T-cell (primary cell): ENCODE data around the gene KIRREL1. TPM values are rescaled to one million over a fixed set of nuclear protein-coding genes. Genes with fewer than 3 reads are reported as not detected.

Experiments used
- ATAC-seq, 4 experiments: fragments of 200-7000 bp in 3 of 4; fragments of 150-1000 bp in 1 of 4; cut with Tn5 transposase; replicated peaks in 1 of 4; 1 replicate in 3 of 4; 2 replicates in 1 of 4; pipeline ENCODE4 v1.10.0; 2021; ENCODE audit warnings: moderate library complexity in 3 of 4, mild to moderate bottlenecking in 2 of 4, moderate number of reproducible peaks in 1 of 4
- CTCF ChIA-PET, 2 donors: fragments of 300-600 bp; sonication (Branson Sonifier 250); formaldehyde crosslinking; loops; one replicate each; lab custom pipeline; 2022; ENCODE audit warnings: antibody characterized with exemption in 2 of 2; lab: Charles Lee
- POLR2A ChIA-PET, 2 donors: fragments of 300-600 bp; sonication (Branson Sonifier 250); formaldehyde crosslinking; loops; one replicate each; lab custom pipeline; 2022; ENCODE audit warnings: antibody characterized with exemption in 2 of 2; lab: Charles Lee
- DNase-seq, 35 experiments: peaks; one replicate each; pipeline versions ENCODE4 v3.0.0 to v3.0.0-alpha.2; 2013 to 2023
- H3K27ac ChIP-seq: one replicate; pipeline ENCODE4 v1.5.1; 2013; ENCODE audit warnings: low read length
- H3K27me3 ChIP-seq, 2 experiments: replicated peaks in 1 of 2; 1 replicate in 1 of 2; 2 replicates in 1 of 2; pipeline versions ENCODE4 v1.6.1 to v1.7.0; 2013; ENCODE audit warnings: low read length in 1 of 2, mixed read lengths in 1 of 2; ENCODE audit not compliant: control insufficient read depth in 2 of 2, insufficient read depth in 2 of 2; ENCODE audit errors: extremely low read depth in 1 of 2
- H3K36me3 ChIP-seq, 2 donors: 1 replicate in 1 of 2; 2 replicates in 1 of 2; pipeline versions ENCODE4 v1.6.1 to v1.7.0; 2013; ENCODE audit warnings: low read length in 1 of 2; ENCODE audit not compliant: control insufficient read depth in 2 of 2, insufficient read depth in 1 of 2; ENCODE audit errors: extremely low read depth in 1 of 2
- H3K4me1 ChIP-seq, 2 experiments: 1 replicate in 1 of 2; 2 replicates in 1 of 2; pipeline versions ENCODE4 v1.6.1 to v1.7.0; 2013; ENCODE audit warnings: low read length in 2 of 2, mixed read lengths in 1 of 2; ENCODE audit not compliant: insufficient read depth in 2 of 2, control insufficient read depth in 1 of 2; ENCODE audit errors: extremely low read depth in 1 of 2
- H3K4me3 ChIP-seq, 2 donors: 1 replicate in 1 of 2; 2 replicates in 1 of 2; pipeline versions ENCODE4 v1.5.1 to v1.7.0; 2013; ENCODE audit warnings: mild to moderate bottlenecking in 2 of 2, low read length in 1 of 2, moderate library complexity in 1 of 2; ENCODE audit not compliant: control insufficient read depth in 1 of 2; ENCODE audit errors: extremely low read depth in 1 of 2
- H3K9me3 ChIP-seq: 2 replicates; pipeline ENCODE4 v1.7.0; 2013
- H3K27ac Mint-ChIP-seq, 2 donors: one replicate each; pipeline ENCODE4 v1.8.0; 2020 to 2021; ENCODE audit warnings: mild to moderate bottlenecking in 2 of 2, mixed read lengths in 2 of 2
- H3K27me3 Mint-ChIP-seq, 2 donors: one replicate each; pipeline ENCODE4 v1.8.0; 2021 to 2022; ENCODE audit warnings: mixed read lengths in 2 of 2
- H3K36me3 Mint-ChIP-seq: one replicate; pipeline ENCODE4 v1.8.0; 2021; ENCODE audit warnings: mixed read lengths
- H3K4me1 Mint-ChIP-seq, 3 donors: one replicate each; pipeline ENCODE4 v1.8.0; 2020 to 2022; ENCODE audit warnings: mixed read lengths in 3 of 3, mild to moderate bottlenecking in 1 of 3
- H3K4me3 Mint-ChIP-seq, 3 donors: one replicate each; pipeline ENCODE4 v1.8.0; 2020 to 2022; ENCODE audit warnings: mild to moderate bottlenecking in 3 of 3, mixed read lengths in 3 of 3, moderate library complexity in 3 of 3
- H3K9me3 Mint-ChIP-seq, 3 donors: one replicate each; pipeline ENCODE4 v1.8.0; 2020 to 2022; ENCODE audit warnings: mixed read lengths in 3 of 3
- WGBS: methylation state at CpG from one replicate; pipeline ENCODE4 v1.1.5; 2013; ENCODE audit warnings: missing lambda C conversion rate; ENCODE audit not compliant: insufficient coverage; 5-methylcytosine and 5-hydroxymethylcytosine counted together
- total RNA-seq, 35 experiments: library from RNA in 6 of 35; stranded (reverse) in 6 of 35; fragments of 120-200 nt in 1 of 35; gene quantifications; one replicate each; pipeline versions ENCODE4 v1.2.1 to v1.2.4 and lab custom pipeline; 2013 to 2026

KIRREL1 gene
- total RNA-seq, 5 donors from 2014 or later (not counting 1 experiment from before 2014, with no cell fraction given) = 0.16 to 0.20 (median 0.19) TPM; not detected in 2

GRCh38 chr1:158059984-158060383, 66.5 kb downstream of the KIRREL1 start:
- no peak for DNase-seq
- Mint-ChIP-seq H3K27me3 (peaks cover 10 to 23% of the 10 kb centered on the region in 2 donors), H3K9me3 (no peaks in the 10 kb centered on the region), H3K4me1 (no peaks in the 10 kb centered on the region), H3K4me3 (no peak overlapping the region), H3K36me3 (no peaks in the 10 kb centered on the region), H3K27ac (no peak overlapping the region)
- Histone ChIP-seq H3K36me3 (no peaks in the 10 kb centered on the region), H3K27me3 (peaks cover 0 to 36% of the 10 kb centered on the region in 2 experiments), H3K4me1 (no peaks in the 10 kb centered on the region), H3K4me3 (no peak overlapping the region), H3K27ac (no peak overlapping the region), H3K9me3 (no peaks in the 10 kb centered on the region)
- ChIA-PET POLR2A (no interaction called here), CTCF (no interaction called here)
- 25% methylated on average over 4 of the region's 4 CpGs for WGBS
- no peak for ATAC-seq

GRCh38 chr1:158062174-158062573, 68.7 kb downstream of the KIRREL1 start:
- POLR2A ChIA-PET = no interaction called here
- Mint-ChIP-seq H3K9me3 (no peaks in the 10 kb centered on the region), H3K27ac (no peak overlapping the region)

GRCh38 chr1:158067662-158068061, 74.2 kb downstream of the KIRREL1 start:
- Histone ChIP-seq H3K4me1 (peaks cover 0 to 2% of the 10 kb centered on the region in 2 experiments), H3K36me3 (no peaks in the 10 kb centered on the region), H3K27ac (no peak overlapping the region), H3K27me3 (peaks cover 0 to 30% of the 10 kb centered on the region in 2 experiments), H3K9me3 (no peaks in the 10 kb centered on the region), H3K4me3 (no peak overlapping the region)
- H3K4me3 Mint-ChIP-seq = no peak overlapping the region
- 71% methylated on average over 5 of the region's 6 CpGs for WGBS
- ChIA-PET CTCF (no interaction called here), POLR2A (no interaction called here)
- DNase-seq (no peak), ATAC-seq (no peak)
- no peaks in the 10 kb centered on the region for H3K9me3 Mint-ChIP-seq
- H3K27ac Mint-ChIP-seq = no peak overlapping the region
- no peaks in the 10 kb centered on the region for H3K36me3 Mint-ChIP-seq
- no peaks in the 10 kb centered on the region for H3K4me1 Mint-ChIP-seq
- H3K27me3 Mint-ChIP-seq = peaks cover 8 to 35% of the 10 kb centered on the region in 2 donors

More at GRCh38 chr1:158062174-158062573, 68.7 kb downstream of the KIRREL1 start:
- H3K36me3 ChIP-seq = no peaks in the 10 kb centered on the region
- no peak for DNase-seq
- WGBS = 84% methylated on average over 6 of the region's 7 CpGs
- Mint-ChIP-seq H3K27me3 (peaks cover 14 to 25% of the 10 kb centered on the region in 2 donors), H3K4me1 (no peaks in the 10 kb centered on the region), H3K4me3 (no peak overlapping the region), H3K36me3 (no peaks in the 10 kb centered on the region)
- no peaks in the 10 kb centered on the region for H3K4me1 ChIP-seq
- H3K27me3 ChIP-seq = peaks cover 0 to 29% of the 10 kb centered on the region in 2 experiments
- CTCF ChIA-PET = no interaction called here
- no peaks in the 10 kb centered on the region for H3K9me3 ChIP-seq
- no peak overlapping the region for H3K4me3 ChIP-seq
- no peak for ATAC-seq
- H3K27ac ChIP-seq = no peak overlapping the region

GRCh38 chr1:158068918-158069317, 75.5 kb downstream of the KIRREL1 start:
- 70% methylated on average over 9 of the region's 12 CpGs for WGBS
- POLR2A ChIA-PET = no interaction called here
- no peaks in the 10 kb centered on the region for H3K9me3 Mint-ChIP-seq
- Histone ChIP-seq H3K27me3 (peaks cover 0 to 30% of the 10 kb centered on the region in 2 experiments), H3K9me3 (no peaks in the 10 kb centered on the region), H3K36me3 (no peaks in the 10 kb centered on the region), H3K4me3 (no peak overlapping the region), H3K4me1 (peaks cover 0 to 2% of the 10 kb centered on the region in 2 experiments), H3K27ac (no peak overlapping the region)
- no peak overlapping the region for H3K4me3 Mint-ChIP-seq
- CTCF ChIA-PET = no interaction called here
- H3K27me3 Mint-ChIP-seq = peaks cover 4 to 29% of the 10 kb centered on the region in 2 donors
- ATAC-seq (no peak), DNase-seq (no peak)
- H3K27ac Mint-ChIP-seq = no peak overlapping the region
- no peaks in the 10 kb centered on the region for H3K36me3 Mint-ChIP-seq
- no peaks in the 10 kb centered on the region for H3K4me1 Mint-ChIP-seq

GRCh38 chr1:158071138-158071537, 77.7 kb downstream of the KIRREL1 start:
- peaks cover 3 to 23% of the 10 kb centered on the region in 2 donors for H3K27me3 Mint-ChIP-seq
- no peaks in the 10 kb centered on the region for H3K9me3 Mint-ChIP-seq

GRCh38 chr1:158075078-158075477, 81.6 kb downstream of the KIRREL1 start:
- WGBS = 84% methylated on average over 6 of the region's 9 CpGs
- Mint-ChIP-seq H3K27ac (no peak overlapping the region), H3K4me3 (no peak overlapping the region), H3K9me3 (no peaks in the 10 kb centered on the region), H3K36me3 (no peaks in the 10 kb centered on the region), H3K27me3 (peaks cover 0 to 18% of the 10 kb centered on the region in 2 donors), H3K4me1 (no peaks in the 10 kb centered on the region)
- Histone ChIP-seq H3K4me1 (peaks cover 0 to 2% of the 10 kb centered on the region in 2 experiments), H3K9me3 (no peaks in the 10 kb centered on the region), H3K27me3 (peaks cover 0 to 12% of the 10 kb centered on the region in 2 experiments), H3K36me3 (no peaks in the 10 kb centered on the region), H3K27ac (no peak overlapping the region), H3K4me3 (no peak overlapping the region)
- ATAC-seq (no peak), DNase-seq (no peak)
- ChIA-PET CTCF (interaction anchor here in 1 of 2 donors (0.6 to 0.7 kb wide), 2 partner anchors 21 to 43 kb away, joined by 3 read pairs; no protein-coding TSS in a partner anchor), POLR2A (interaction anchor here in 1 of 2 donors (0.5 kb wide), 1 partner anchor 86 kb away, joined by 3 read pairs; no protein-coding TSS in a partner anchor)

More at GRCh38 chr1:158071138-158071537, 77.7 kb downstream of the KIRREL1 start:
- no peaks in the 10 kb centered on the region for H3K4me1 Mint-ChIP-seq
- CTCF ChIA-PET = no interaction called here
- DNase-seq = no peak
- no peak overlapping the region for H3K4me3 ChIP-seq
- no peaks in the 10 kb centered on the region for H3K36me3 ChIP-seq
- ATAC-seq = no peak
- H3K27ac ChIP-seq = no peak overlapping the region
- H3K4me1 ChIP-seq = peaks cover 0 to 2% of the 10 kb centered on the region in 2 experiments
- no peaks in the 10 kb centered on the region for H3K36me3 Mint-ChIP-seq
- H3K4me3 Mint-ChIP-seq = no peak overlapping the region
- POLR2A ChIA-PET = no interaction called here
- 53% methylated on average over 8 of the region's 14 CpGs for WGBS
- H3K9me3 ChIP-seq = no peaks in the 10 kb centered on the region
- peaks cover 0 to 33% of the 10 kb centered on the region in 2 experiments for H3K27me3 ChIP-seq
- H3K27ac Mint-ChIP-seq = no peak overlapping the region
